ENCODE measurements around the gene POLRMT.

Gene POLRMT

DNA sequence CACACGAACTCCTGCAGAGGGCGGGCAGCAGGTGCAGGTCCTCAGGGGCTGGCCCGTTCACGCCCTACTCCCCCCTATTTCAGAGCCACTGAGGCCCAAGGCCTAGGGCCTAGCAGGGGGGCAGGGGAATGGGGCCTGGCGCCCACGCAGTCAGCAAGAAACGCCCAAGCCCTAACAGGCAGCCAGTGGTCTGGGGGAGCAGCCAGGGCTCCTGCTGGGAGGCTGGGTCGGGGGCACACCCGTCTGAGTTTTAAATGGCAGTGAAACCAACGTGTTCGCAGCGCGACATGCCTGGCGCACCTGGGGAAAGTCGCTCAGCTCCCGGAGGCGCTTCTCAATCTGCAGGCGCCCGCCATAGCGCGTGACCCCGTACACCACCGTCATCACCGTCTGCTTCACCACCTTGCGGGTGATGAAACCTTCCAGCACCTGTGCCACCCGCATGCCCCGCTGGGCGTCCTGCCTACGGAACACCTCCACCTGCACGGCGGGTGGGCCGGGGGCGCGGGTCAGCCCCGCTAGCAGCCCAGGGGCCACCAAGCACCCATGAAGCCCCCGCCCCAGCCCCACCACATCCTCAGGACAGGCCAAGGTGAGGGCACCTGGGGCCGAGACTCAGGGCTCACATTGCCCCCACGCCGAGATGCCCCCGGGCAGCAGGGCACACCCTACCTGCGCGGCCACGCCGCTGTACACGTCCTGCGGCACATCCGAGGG, 13.9 kb downstream of the POLRMT start:
- TF ChIP-seq, protein P1, sequence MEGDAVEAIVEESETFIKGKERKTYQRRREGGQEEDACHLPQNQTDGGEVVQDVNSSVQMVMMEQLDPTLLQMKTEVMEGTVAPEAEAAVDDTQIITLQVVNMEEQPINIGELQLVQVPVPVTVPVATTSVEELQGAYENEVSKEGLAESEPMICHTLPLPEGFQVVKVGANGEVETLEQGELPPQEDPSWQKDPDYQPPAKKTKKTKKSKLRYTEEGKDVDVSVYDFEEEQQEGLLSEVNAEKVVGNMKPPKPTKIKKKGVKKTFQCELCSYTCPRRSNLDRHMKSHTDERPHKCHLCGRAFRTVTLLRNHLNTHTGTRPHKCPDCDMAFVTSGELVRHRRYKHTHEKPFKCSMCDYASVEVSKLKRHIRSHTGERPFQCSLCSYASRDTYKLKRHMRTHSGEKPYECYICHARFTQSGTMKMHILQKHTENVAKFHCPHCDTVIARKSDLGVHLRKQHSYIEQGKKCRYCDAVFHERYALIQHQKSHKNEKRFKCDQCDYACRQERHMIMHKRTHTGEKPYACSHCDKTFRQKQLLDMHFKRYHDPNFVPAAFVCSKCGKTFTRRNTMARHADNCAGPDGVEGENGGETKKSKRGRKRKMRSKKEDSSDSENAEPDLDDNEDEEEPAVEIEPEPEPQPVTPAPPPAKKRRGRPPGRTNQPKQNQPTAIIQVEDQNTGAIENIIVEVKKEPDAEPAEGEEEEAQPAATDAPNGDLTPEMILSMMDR (conservative IDR thresholded peaks at IDR 0.05), result no peak
- no peak for TF ChIP-seq ZFX (IDR thresholded peaks at IDR 0.05)
- no peak overlapping the region for H3K27ac ChIP-seq

DNA sequence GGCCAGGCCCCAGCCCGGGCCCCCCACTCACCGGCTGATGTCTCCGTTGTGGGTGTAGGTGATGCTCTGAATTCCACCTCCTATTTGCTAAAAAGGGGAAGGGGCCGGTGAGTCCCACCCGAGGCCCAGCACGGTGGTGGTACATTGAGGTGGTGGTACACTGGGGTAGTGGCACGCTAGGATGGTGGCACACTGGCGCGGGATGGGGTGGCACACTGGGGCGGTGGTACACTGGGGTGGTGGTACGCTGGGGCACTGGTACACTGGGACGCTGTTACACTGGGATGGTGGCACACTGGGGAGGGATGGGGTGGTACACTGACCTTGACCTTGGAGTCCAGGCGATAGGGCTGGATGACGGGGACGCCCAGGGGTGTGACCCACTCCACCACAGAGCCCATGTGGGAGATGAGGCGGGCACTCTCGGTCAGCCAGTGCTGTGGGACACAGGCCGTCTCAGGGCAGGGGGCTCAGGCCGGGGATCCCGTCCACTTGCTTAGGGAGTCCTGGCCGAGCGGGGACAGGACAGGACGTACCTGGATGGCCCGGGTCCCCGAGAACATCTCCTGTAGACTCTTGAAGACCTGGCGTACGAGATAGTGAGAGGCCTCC, 14.6 kb downstream of the POLRMT start:
- H3K27ac ChIP-seq, result no peak overlapping the region
- TF ChIP-seq ZFX (IDR thresholded peaks at IDR 0.05), result no peak
- TF ChIP-seq, protein P1 (conservative IDR thresholded peaks at IDR 0.05), result no peak

GRCh38 chr19:618247-618619, 15.1 kb downstream of the POLRMT start:
- no peak for TF ChIP-seq ZFX (IDR thresholded peaks at IDR 0.05)
- TF ChIP-seq, protein P1 (conservative IDR thresholded peaks at IDR 0.05), result no peak
- no peak overlapping the region for H3K27ac ChIP-seq

DNA sequence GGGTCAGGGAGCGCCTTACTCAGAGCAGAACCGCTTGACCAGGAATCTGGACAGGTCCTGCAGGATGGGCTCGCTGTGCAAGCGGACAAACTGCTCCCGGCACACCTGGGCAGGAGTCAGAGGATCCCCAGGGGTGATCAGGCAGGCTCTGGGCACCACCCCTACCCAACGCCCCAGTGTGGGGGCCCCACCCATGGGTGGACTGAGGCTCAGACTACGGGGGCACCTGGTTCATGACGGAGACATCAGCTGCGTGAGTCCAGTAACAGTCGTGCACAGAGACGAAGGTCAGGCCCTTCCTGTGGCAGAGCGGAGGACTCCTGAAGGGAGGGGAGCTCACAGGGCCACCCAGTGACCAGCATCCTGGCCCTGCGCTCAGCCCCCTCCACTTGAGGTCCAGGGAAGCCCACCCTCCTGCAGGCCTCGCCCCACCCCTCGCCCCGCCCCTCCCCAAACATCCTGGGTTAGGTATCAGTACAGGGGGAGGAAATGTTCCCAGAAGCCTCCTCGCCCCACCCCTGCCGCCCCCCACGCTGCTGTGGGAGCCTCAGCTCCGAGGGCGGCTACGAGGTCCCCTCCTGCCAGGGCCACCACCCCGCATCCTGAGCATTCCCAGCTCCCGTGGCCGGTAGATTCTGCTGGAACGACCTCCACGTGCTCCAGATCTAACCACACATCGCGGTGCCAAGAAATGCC, 15.6 kb downstream of the POLRMT start:
- TF ChIP-seq ZFX (IDR thresholded peaks at IDR 0.05), result no peak
- TF ChIP-seq, protein P1 (conservative IDR thresholded peaks at IDR 0.05), result no peak
- H3K27ac ChIP-seq, result no peak overlapping the region

- no peak for TF ChIP-seq ZFX (IDR thresholded peaks at IDR 0.05)
- TF ChIP-seq, protein P1 (conservative IDR thresholded peaks at IDR 0.05), result no peak
Observed at GRCh38 chr19:616747-617526, 16.4 kb downstream of the POLRMT start.

GRCh38 chr19:616062-616700, 17.2 kb downstream of the POLRMT start:
- no peak overlapping the region for H3K27ac ChIP-seq
- TF ChIP-seq, protein P1 (conservative IDR thresholded peaks at IDR 0.05), result no peak
- no peak for TF ChIP-seq ZFX (IDR thresholded peaks at IDR 0.05)

More at GRCh38 chr19:616747-617526, 16.4 kb downstream of the POLRMT start:
- H3K27ac ChIP-seq, result no peak overlapping the region

All from C4-2B (cell line).